ENCODE data around the gene ZRANB3. TPM values are rescaled to one million over a fixed set of nuclear protein-coding genes. Genes with fewer than 3 reads are reported as not detected.

The ZRANB3 gene
- total and polyA plus RNA-seq, 2 of the 13 experiments (the other 11 are each of a cell fraction or from before 2014, with no cell fraction given): 5.8 to 25.2 TPM

GRCh38 chr2:135163901-135164300, 367.1 kb downstream of the ZRANB3 start:
- H2AFZ ChIP-seq (ENCODE audit: low read length): no peak overlapping the region
- in situ Hi-C loops (cut with HindIII; ENCODE audit: extremely low pct_ligation_motif_present, low pct_unique_long_range_greater_than_20kb): no loop called here
- H3K27me3 ChIP-seq (ENCODE audit: control insufficient read depth in 1 of 2, insufficient read depth in 2 of 2, low read length in 2 of 2): no peaks in the 10 kb centered on the region
- DNase-seq (ENCODE audit: low spot score) (no peak), FAIRE-seq (no peak), ATAC-seq (no peak)
- H4K20me1 ChIP-seq (ENCODE audit: insufficient read depth, low read length): no peaks in the 10 kb centered on the region
- ChIA-PET POLR2A (no interaction called here), CTCF (ENCODE audit: low intra/inter-chr PET ratio, low total read pairs) (no interaction called here)
- TF ChIP-seq ZNF17 (CRISPR knock-in tag; IDR thresholded peaks at IDR 0.05) (no peak), EEA1 (CRISPR knock-in tag; IDR thresholded peaks at IDR 0.05; ENCODE audit: borderline replicate concordance) (no peak), GTF3A (CRISPR knock-in tag; conservative IDR thresholded peaks at IDR 0.05) (no peak), ZNF543 (CRISPR knock-in tag; IDR thresholded peaks at IDR 0.05) (no peak), MAZ (IDR thresholded peaks at IDR 0.05; ENCODE audit: borderline replicate concordance, low read depth, low read length) (no peak), MAZ (CRISPR knock-in tag; IDR thresholded peaks at IDR 0.05; ENCODE audit: low read depth) (no peak), ZSCAN22 (CRISPR knock-in tag; IDR thresholded peaks at IDR 0.05) (no peak), PHF5A (CRISPR knock-in tag; IDR thresholded peaks at IDR 0.05; ENCODE audit: low read depth, unreplicated experiment) (no peak), DBP (CRISPR knock-in tag; IDR thresholded peaks at IDR 0.05; ENCODE audit: not compliant biosample characterization) (no peak), YEATS4 (CRISPR knock-in tag; IDR thresholded peaks at IDR 0.05; ENCODE audit: borderline replicate concordance) (no peak), ZNF891 (CRISPR knock-in tag; IDR thresholded peaks at IDR 0.05) (no peak), ESRRA (CRISPR knock-in tag; IDR thresholded peaks at IDR 0.05; ENCODE audit: low read depth) (no peak), ZC3H4 (CRISPR knock-in tag; IDR thresholded peaks at IDR 0.05; ENCODE audit: borderline replicate concordance) (no peak)
- TF ChIP-seq, protein P1, sequence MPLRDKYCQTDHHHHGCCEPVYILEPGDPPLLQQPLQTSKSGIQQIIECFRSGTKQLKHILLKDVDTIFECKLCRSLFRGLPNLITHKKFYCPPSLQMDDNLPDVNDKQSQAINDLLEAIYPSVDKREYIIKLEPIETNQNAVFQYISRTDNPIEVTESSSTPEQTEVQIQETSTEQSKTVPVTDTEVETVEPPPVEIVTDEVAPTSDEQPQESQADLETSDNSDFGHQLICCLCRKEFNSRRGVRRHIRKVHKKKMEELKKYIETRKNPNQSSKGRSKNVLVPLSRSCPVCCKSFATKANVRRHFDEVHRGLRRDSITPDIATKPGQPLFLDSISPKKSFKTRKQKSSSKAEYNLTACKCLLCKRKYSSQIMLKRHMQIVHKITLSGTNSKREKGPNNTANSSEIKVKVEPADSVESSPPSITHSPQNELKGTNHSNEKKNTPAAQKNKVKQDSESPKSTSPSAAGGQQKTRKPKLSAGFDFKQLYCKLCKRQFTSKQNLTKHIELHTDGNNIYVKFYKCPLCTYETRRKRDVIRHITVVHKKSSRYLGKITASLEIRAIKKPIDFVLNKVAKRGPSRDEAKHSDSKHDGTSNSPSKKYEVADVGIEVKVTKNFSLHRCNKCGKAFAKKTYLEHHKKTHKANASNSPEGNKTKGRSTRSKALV (CRISPR knock-in tag; IDR thresholded peaks at IDR 0.05): no peak
- no peak overlapping the region for H3K9ac ChIP-seq (ENCODE audit: insufficient read depth, low read depth, low read length)
- peaks cover 24 to 66% of the 10 kb centered on the region in 2 experiments for H3K36me3 ChIP-seq (replicated peaks in 1 of 2; ENCODE audit: control insufficient read depth in 1 of 2, insufficient read depth in 2 of 2, low read length in 2 of 2)
- H3K27ac ChIP-seq (ENCODE audit: extremely low read length, insufficient read depth, low read length): no peak overlapping the region
- no peak overlapping the region for H3K4me3 ChIP-seq (replicated peaks in 1 of 3; ENCODE audit: insufficient read depth in 1 of 3, low read depth in 2 of 3, low read length in 3 of 3)
- no peaks in the 10 kb centered on the region for H3K79me2 ChIP-seq (ENCODE audit: insufficient read depth, low read length)
- no peaks in the 10 kb centered on the region for H3K9me3 ChIP-seq (ENCODE audit: low read length)
- BruUV-seq (replicated peaks): no TSS peak
- intact Hi-C loops (cut with micrococcal nuclease; ENCODE audit: unreplicated experiment): no loop called here
- H3K4me2 ChIP-seq (ENCODE audit: low read depth, low read length): no peak overlapping the region
- 98% methylated on average over 5 of the region's 5 CpGs for WGBS (ENCODE audit: low lambda C conversion rate)
- no peaks in the 10 kb centered on the region for H3K4me1 ChIP-seq (ENCODE audit: insufficient read depth, low read length)

Measured in HepG2 (cell line).